Subcutaneous adipose tissue (tissue), 4 donors: Measurements from ENCODE around the gene PEX11G. TPM values are rescaled to one million over a fixed set of nuclear protein-coding genes. Genes with fewer than 3 reads are reported as not detected.

ENCODE experiments used
- CTCF ChIP-seq: fragments of 450-650 bp; IDR thresholded peaks from one replicate; pipeline ENCODE4 v1.5.1; 2016; ENCODE audit warnings: low read depth, mild to moderate bottlenecking, control low read depth, antibody characterized with exemption, moderate library complexity
- total RNA-seq, 4 donors: library from RNA; depleted of rRNA; stranded (reverse); fragments of >200 nt; gene quantifications; one replicate each; pipeline ENCODE4 v1.1.0, GENCODE V29; 2016

PEX11G gene
- total RNA-seq, 4 donors from 2014 or later, result 2.3 to 10.6 (median 6.5) TPM

- TF ChIP-seq CTCF, result no peak
These were observed 31.8 kb downstream of the PEX11G start for GRCh38 chr19:7456964-7457541.

DNA sequence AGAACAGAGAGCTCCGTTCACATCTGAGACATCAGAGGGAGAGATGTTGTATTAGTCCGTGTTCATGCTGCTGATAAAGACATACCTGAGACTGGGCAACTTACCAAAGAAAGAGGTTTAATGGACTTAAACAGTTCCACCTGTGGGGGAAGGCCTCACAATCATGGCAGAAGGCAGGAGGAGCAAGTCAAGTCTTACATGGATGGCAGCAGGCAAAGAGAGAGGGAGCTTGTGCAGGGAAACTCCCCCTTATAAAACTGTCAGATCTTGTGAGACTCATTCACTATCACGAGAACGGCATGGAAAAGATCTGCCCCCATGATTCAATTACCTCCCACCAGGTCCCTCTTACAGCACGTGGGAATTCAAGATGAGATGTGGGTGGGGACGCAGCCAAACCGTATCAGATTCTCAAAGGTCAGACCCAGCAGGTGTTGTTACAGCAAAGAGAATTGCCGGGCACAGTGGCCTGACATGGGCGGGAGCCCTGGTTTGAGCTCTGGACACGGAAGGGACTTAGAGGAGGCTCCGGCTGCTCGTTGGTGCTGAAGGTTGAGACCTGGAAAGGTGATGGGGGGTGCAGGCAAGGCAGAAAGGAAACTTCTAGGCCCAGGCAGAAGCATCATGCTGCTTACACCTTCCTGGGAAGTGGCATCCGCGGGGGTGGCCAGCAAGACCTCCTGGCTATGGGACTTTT, 33.1 kb downstream of the PEX11G start:
- no peak for TF ChIP-seq CTCF

DNA sequence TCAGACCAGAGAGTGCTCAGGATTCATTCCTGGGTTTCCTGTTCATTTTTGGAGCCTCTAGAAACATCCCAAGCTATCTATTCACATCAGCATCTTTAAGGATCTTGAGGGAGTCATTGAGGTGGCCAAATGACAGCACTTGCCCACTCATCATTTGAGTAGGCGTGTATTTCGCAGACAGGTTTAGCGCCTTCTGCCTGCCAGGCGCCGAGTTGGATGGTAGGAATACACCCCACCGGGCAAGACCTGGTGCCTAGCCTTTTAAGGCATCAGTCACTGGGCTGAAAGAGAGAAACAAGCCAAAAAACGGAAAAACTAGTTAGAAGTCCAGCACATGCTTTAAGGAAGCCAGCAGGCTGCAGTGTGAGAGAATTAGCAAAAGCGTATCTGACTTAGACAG, 33.8 kb downstream of the PEX11G start:
- no peak for TF ChIP-seq CTCF

- no peak for TF ChIP-seq CTCF
These were observed 38.3 kb downstream of the PEX11G start for GRCh38 chr19:7450243-7451223.

DNA sequence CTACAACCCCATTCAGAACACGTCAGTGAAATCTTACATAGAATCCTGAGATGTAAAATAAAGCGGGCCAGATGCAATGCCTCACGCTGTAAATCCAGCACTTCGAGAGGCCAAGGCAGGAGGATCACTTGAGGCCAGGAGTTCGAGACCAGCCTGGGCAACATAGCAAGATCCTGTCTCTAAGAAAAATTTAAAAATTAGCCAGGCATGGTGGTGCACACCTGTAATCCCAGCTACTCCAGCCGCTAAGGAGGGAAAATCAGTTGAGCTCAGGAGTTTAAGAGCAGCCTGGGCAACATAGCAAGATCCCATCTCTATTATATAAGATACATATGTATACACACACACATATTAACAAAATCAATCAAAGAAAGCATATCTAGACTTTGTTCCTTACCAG, 41.2 kb downstream of the PEX11G start:
- no peak for TF ChIP-seq CTCF

DNA sequence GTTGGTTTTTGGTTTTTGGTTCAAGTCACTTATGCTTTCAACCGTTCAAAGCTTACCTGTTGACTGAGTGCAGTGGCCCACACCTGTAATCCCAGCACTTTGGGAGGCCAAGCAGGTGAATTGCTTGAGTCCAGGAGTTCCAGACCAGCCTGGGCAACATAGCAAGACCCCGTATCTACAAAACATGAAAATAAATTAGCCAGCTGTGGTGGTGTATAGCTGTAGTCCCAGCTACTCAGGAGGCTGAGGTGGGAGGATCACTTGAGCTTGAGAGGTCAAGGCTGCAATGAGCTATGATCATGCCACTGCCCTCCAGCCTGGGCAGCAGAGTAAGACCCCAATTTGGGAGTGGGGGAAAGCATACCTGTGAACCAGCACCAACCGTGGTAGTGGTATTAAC, 43.7 kb downstream of the PEX11G start:
- no peak for TF ChIP-seq CTCF

DNA sequence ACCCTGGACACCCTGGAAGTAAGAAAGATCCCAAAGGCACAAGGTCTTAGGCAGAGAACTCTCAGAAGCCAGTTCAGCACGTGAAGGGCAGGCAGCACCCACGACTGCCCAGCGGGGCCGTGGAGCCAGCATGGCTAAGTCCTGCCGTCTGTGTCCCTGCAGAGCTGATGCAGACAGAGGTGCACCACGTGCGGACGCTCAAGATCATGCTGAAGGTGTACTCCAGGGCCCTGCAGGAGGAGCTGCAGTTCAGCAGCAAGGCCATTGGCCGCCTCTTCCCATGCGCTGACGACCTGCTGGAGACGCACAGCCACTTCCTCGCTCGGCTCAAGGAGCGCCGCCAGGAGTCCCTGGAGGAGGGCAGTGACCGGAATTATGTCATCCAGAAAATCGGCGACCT, 44.8 kb downstream of the PEX11G start:
- no peak for TF ChIP-seq CTCF
